Measurements from ENCODE around the gene C11orf54.

C11orf54 gene

GRCh38 chr11:93712678-93713077, 28.8 kb upstream of the C11orf54 start:
- TF ChIP-seq ZFP3 (CRISPR knock-in tag; IDR thresholded peaks at IDR 0.05): no peak
- no peak for TF ChIP-seq SNAI2 (CRISPR knock-in tag; IDR thresholded peaks at IDR 0.05)
- TF ChIP-seq CREB5 (CRISPR knock-in tag; IDR thresholded peaks at IDR 0.05; ENCODE audit: low read depth): no peak
- TF ChIP-seq ARNTL (CRISPR knock-in tag; IDR thresholded peaks at IDR 0.05; ENCODE audit: borderline replicate concordance, low read depth): no peak
- no peak for TF ChIP-seq BACH2 (CRISPR knock-in tag; IDR thresholded peaks at IDR 0.05; ENCODE audit: borderline replicate concordance)
- ATAC-seq: no peak

GRCh38 chr11:93715797-93716396, 25.6 kb upstream of the C11orf54 start:
- TF ChIP-seq ZNF8 (CRISPR knock-in tag; IDR thresholded peaks at IDR 0.05) (no peak), ESRRG (CRISPR knock-in tag; IDR thresholded peaks at IDR 0.05) (no peak), GLIS3 (CRISPR knock-in tag; IDR thresholded peaks at IDR 0.05) (no peak), PPARA (CRISPR knock-in tag; IDR thresholded peaks at IDR 0.05; ENCODE audit: borderline replicate concordance) (no peak), CREB5 (CRISPR knock-in tag; IDR thresholded peaks at IDR 0.05; ENCODE audit: low read depth) (no peak), RARB (CRISPR knock-in tag; IDR thresholded peaks at IDR 0.05) (no peak), PATZ1 (CRISPR knock-in tag; IDR thresholded peaks at IDR 0.05; ENCODE audit: borderline replicate concordance) (no peak), SNAI2 (CRISPR knock-in tag; IDR thresholded peaks at IDR 0.05) (no peak), ZFP3 (CRISPR knock-in tag; IDR thresholded peaks at IDR 0.05) (no peak), TSHZ2 (CRISPR knock-in tag; IDR thresholded peaks at IDR 0.05) (no peak)
- ATAC-seq: no peak

- TF ChIP-seq ZNF8 (CRISPR knock-in tag; IDR thresholded peaks at IDR 0.05) (no peak), BACH2 (CRISPR knock-in tag; IDR thresholded peaks at IDR 0.05; ENCODE audit: borderline replicate concordance) (no peak), CSDC2 (CRISPR knock-in tag; IDR thresholded peaks at IDR 0.05) (no peak), ZFP3 (CRISPR knock-in tag; IDR thresholded peaks at IDR 0.05) (no peak)
- no peak for ATAC-seq
Observed at GRCh38 chr11:93717501-93717900, 24.0 kb upstream of the C11orf54 start.

GRCh38 chr11:93718057-93718563, 23.4 kb upstream of the C11orf54 start:
- TF ChIP-seq SNAI2 (CRISPR knock-in tag; IDR thresholded peaks at IDR 0.05) (no peak), RARB (CRISPR knock-in tag; IDR thresholded peaks at IDR 0.05) (no peak), ZFP30 (CRISPR knock-in tag; IDR thresholded peaks at IDR 0.05) (no peak), GLIS3 (CRISPR knock-in tag; IDR thresholded peaks at IDR 0.05) (no peak), TOX (CRISPR knock-in tag; IDR thresholded peaks at IDR 0.05; ENCODE audit: borderline replicate concordance) (no peak), ZNF565 (CRISPR knock-in tag; conservative IDR thresholded peaks at IDR 0.05; ENCODE audit: low read depth) (no peak), POU6F1 (CRISPR knock-in tag; IDR thresholded peaks at IDR 0.05; ENCODE audit: borderline replicate concordance, low read depth) (no peak), TSHZ2 (CRISPR knock-in tag; IDR thresholded peaks at IDR 0.05) (no peak), OSR1 (CRISPR knock-in tag; IDR thresholded peaks at IDR 0.05) (no peak), ISL1 (CRISPR knock-in tag; IDR thresholded peaks at IDR 0.05) (no peak), ZC3H10 (CRISPR knock-in tag; IDR thresholded peaks at IDR 0.05) (no peak), ARNTL (CRISPR knock-in tag; IDR thresholded peaks at IDR 0.05; ENCODE audit: borderline replicate concordance, low read depth) (no peak), ESRRG (CRISPR knock-in tag; IDR thresholded peaks at IDR 0.05) (no peak), CSDC2 (CRISPR knock-in tag; IDR thresholded peaks at IDR 0.05) (no peak), CREB5 (CRISPR knock-in tag; IDR thresholded peaks at IDR 0.05; ENCODE audit: low read depth) (no peak)
- ATAC-seq: no peak

Measured in SK-N-SH treated with all-trans-retinoic acid at 6 μM for 48 hours (cell line).